Gastrocnemius medialis (tissue), 4 donors: Measurements from ENCODE around the gene ITPKB. TPM values are rescaled to one million over a fixed set of nuclear protein-coding genes. Genes with fewer than 3 reads are reported as not detected.
A peak's percentile ranks its signal among the peaks of the same experiment; 100 is the strongest.

Experiments used
- ATAC-seq, 2 donors: fragments of 150-250 bp; one replicate each; pipeline ENCODE4 v1.9.1; 2016
- DNase-seq, 2 donors: peaks; one replicate each; pipeline ENCODE4 v3.0.0-alpha.2; 2019
- H3K27ac ChIP-seq, 4 donors: fragments of 200-600 bp; sonication (generic); 1 replicate in 1 of 4; 2 replicates in 3 of 4; pipeline ENCODE4 v1.5.1; 2016 to 2018; ENCODE audit warnings: mild to moderate bottlenecking in 2 of 4, moderate library complexity in 1 of 4
- H3K27me3 ChIP-seq, 3 donors: fragments of 200-600 bp; sonication (generic) in 2 of 3; 1 replicate in 1 of 3; 2 replicates in 2 of 3; pipeline versions ENCODE4 v1.5.1 to v1.6.0; 2016 to 2019; ENCODE audit warnings: mild to moderate bottlenecking in 1 of 3, moderate library complexity in 1 of 3
- H3K36me3 ChIP-seq, 2 donors: fragments of 200-600 bp; sonication (generic) in 1 of 2; one replicate each; pipeline ENCODE4 v1.5.1; 2017 to 2018
- H3K4me1 ChIP-seq, 2 donors: fragments of 200-600 bp; sonication (generic) in 1 of 2; one replicate each; pipeline ENCODE4 v1.5.1; 2016 to 2017; ENCODE audit warnings: mild to moderate bottlenecking in 2 of 2
- H3K4me3 ChIP-seq, 4 donors: fragments of 200-600 bp; sonication (generic) in 3 of 4; 1 replicate in 1 of 4; 2 replicates in 3 of 4; pipeline ENCODE4 v1.5.1; 2016 to 2019; ENCODE audit warnings: mild to moderate bottlenecking in 2 of 4
- H3K9me3 ChIP-seq, 3 donors: fragments of 200-600 bp; sonication (generic) in 2 of 3; 1 replicate in 1 of 3; 2 replicates in 2 of 3; pipeline ENCODE4 v1.5.1; 2016 to 2019
- POLR2A ChIP-seq, 2 donors: fragments of 450-650 bp; IDR thresholded peaks; one replicate each; pipeline ENCODE4 v1.6.1; 2017; ENCODE audit warnings: antibody characterized with exemption in 2 of 2, mild to moderate bottlenecking in 2 of 2, moderate library complexity in 2 of 2
- in situ Hi-C, 4 donors: fragments of 200-750 bp; cut with MboI; loops; one replicate each; pipeline versions ENCODE4 v1.15.0 to v1.8.0; 2017; ENCODE audit warnings: low sequenced_read_pairs in 4 of 4
- intact Hi-C: fragments of 100-400 bp; cut with DNase I; formaldehyde crosslinking; loops from one replicate; pipeline ENCODE4 v1.15.1; 2023; ENCODE audit warnings: low total_unique reads
- total RNA-seq, 4 donors: library from RNA; depleted of rRNA; stranded (reverse); fragments of >200 nt; gene quantifications; one replicate each; pipeline versions ENCODE4 v1.1.0 to v1.2.3, GENCODE V29; 2016
- TF ChIP-seq, protein P1 (sequence below), 5 experiments: fragments of 450-650 bp in 3 of 5; fragments of 200-600 bp in 2 of 5; sonication (generic) in 2 of 5; IDR thresholded peaks in 4 of 5; conservative IDR thresholded peaks in 1 of 5; 1 replicate in 4 of 5; 2 replicates in 1 of 5; pipeline ENCODE4 v1.5.1; 2016 to 2019; ENCODE audit warnings: antibody characterized with exemption in 5 of 5, mild to moderate bottlenecking in 3 of 5, moderate library complexity in 3 of 5

ITPKB gene
- total RNA-seq, 4 donors from 2014 or later: 7.1 to 13.9 (median 7.8) TPM

DNA sequence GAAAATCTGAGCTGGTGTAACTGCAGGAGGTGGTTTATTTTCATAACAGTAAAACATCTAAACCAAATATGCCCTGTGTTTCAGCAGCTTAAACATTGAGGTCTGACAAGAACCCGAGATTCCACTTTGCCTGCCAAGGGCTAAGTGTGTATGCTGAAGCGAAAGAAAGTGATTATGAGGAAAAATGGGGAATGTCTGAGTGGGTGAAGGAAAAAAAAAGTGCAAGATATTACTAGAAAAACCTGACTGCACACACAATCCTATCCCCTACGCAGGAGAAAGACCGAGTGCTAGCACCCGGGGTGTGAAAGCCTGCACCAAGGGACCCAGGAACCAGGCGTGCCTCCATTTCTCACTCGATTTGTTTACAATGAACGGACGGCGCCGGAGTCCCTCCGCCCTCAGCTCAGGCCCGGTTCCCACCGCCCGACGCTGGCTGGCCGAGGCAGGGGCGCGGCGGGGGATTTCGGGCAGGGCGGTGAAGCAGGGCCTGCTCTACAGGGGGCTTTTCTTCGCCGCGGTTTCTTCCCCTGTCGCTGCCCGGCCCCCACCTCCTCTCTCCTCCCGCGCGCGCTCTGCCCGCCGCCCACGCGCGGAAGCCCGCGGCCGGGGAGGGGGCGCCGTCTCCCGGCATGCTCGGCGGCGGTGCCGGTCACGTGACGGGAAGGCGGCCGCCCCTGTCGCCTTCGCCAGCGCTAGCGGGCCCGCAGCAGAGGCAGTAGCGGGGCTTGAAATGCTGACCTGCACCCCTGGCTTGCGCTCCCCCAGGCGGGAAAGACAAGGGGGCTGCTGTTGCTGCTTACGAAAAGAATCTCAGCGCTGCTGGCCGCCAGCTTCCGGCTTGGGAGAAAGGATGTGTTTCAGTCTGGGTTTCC is 35.9 kb downstream of the ITPKB start:
- in situ Hi-C loops: no loop called here
- H3K4me1 ChIP-seq: peaks cover 33 to 51% of the 10 kb centered on the region in 2 donors

GRCh38 chr1:226702318-226702956 is 36.6 kb downstream of the ITPKB start:
- TF ChIP-seq, protein P1, sequence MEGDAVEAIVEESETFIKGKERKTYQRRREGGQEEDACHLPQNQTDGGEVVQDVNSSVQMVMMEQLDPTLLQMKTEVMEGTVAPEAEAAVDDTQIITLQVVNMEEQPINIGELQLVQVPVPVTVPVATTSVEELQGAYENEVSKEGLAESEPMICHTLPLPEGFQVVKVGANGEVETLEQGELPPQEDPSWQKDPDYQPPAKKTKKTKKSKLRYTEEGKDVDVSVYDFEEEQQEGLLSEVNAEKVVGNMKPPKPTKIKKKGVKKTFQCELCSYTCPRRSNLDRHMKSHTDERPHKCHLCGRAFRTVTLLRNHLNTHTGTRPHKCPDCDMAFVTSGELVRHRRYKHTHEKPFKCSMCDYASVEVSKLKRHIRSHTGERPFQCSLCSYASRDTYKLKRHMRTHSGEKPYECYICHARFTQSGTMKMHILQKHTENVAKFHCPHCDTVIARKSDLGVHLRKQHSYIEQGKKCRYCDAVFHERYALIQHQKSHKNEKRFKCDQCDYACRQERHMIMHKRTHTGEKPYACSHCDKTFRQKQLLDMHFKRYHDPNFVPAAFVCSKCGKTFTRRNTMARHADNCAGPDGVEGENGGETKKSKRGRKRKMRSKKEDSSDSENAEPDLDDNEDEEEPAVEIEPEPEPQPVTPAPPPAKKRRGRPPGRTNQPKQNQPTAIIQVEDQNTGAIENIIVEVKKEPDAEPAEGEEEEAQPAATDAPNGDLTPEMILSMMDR (IDR thresholded peaks at IDR 0.05 in 4 of 5, conservative IDR thresholded peaks at IDR 0.05 in 1 of 5): no peak
- peak in 1 of 2 donors; percentile 20 for TF ChIP-seq POLR2A (IDR thresholded peaks at IDR 0.05)
- intact Hi-C loops (loop anchor here (2.0 to 5.0 kb wide), 3 partner anchors 26 to 240 kb away; partner anchors contain the start of gene COQ8A), in situ Hi-C loops (no loop called here)
- ATAC-seq: peak; percentile 92 to 94
- Histone ChIP-seq H3K9me3 (no peaks in the 10 kb centered on the region), H3K27me3 (no peaks in the 10 kb centered on the region), H3K4me3 (peak overlapping the region; percentile 79 to 90 (median 84)), H3K4me1 (peaks cover 39 to 57% of the 10 kb centered on the region in 2 donors), H3K27ac (peak overlapping the region; percentile 96 to 99 (median 98)), H3K36me3 (no peaks in the 10 kb centered on the region)
- peak; percentile 67 to 85 for DNase-seq

More for the DNA sequence above, 35.9 kb downstream of the ITPKB start:
- DNase-seq: peak; percentile 57 to 65
- Histone ChIP-seq H3K27me3 (no peaks in the 10 kb centered on the region), H3K27ac (peak overlapping the region; percentile 96 to 99 (median 98)), H3K9me3 (no peaks in the 10 kb centered on the region), H3K36me3 (no peaks in the 10 kb centered on the region), H3K4me3 (peak overlapping the region; percentile 79 to 90 (median 84))
- intact Hi-C loops: loop anchor here (2.0 to 5.0 kb wide), 3 partner anchors 26 to 239 kb away; partner anchors contain the start of gene COQ8A
- TF ChIP-seq, protein P1 (IDR thresholded peaks at IDR 0.05 in 4 of 5, conservative IDR thresholded peaks at IDR 0.05 in 1 of 5): peak in 2 of 5 experiments; percentile 21 to 32
- TF ChIP-seq POLR2A (IDR thresholded peaks at IDR 0.05): peak; percentile 92 to 95
- peak; percentile 61 to 63 for ATAC-seq

GRCh38 chr1:226700861-226701260 is 38.2 kb downstream of the ITPKB start:
- Histone ChIP-seq H3K36me3 (no peaks in the 10 kb centered on the region), H3K4me3 (no peak overlapping the region), H3K27me3 (no peaks in the 10 kb centered on the region), H3K9me3 (no peaks in the 10 kb centered on the region), H3K27ac (peak overlapping the region; percentile 49 to 61 (median 57)), H3K4me1 (peaks cover 53 to 69% of the 10 kb centered on the region in 2 donors)
- TF ChIP-seq, protein P1 (IDR thresholded peaks at IDR 0.05 in 4 of 5, conservative IDR thresholded peaks at IDR 0.05 in 1 of 5): no peak
- no peak for TF ChIP-seq POLR2A (IDR thresholded peaks at IDR 0.05)
- in situ Hi-C loops: no loop called here
- intact Hi-C loops: loop anchor here (5.0 kb wide), 1 partner anchor 241 kb away; the partner anchor contains the start of gene COQ8A
- no peak for DNase-seq
- ATAC-seq: no peak

- peaks cover 59 to 67% of the 10 kb centered on the region in 2 donors for H3K4me1 ChIP-seq
- no peaks in the 10 kb centered on the region for H3K9me3 ChIP-seq
- H3K36me3 ChIP-seq: no peaks in the 10 kb centered on the region
- peak overlapping the region; percentile 60 to 74 (median 63) for H3K27ac ChIP-seq
- in situ Hi-C loops (no loop called here), intact Hi-C loops (no loop called here)
- no peak overlapping the region for H3K4me3 ChIP-seq
- no peak for TF ChIP-seq POLR2A (IDR thresholded peaks at IDR 0.05)
- TF ChIP-seq, protein P1 (IDR thresholded peaks at IDR 0.05 in 4 of 5, conservative IDR thresholded peaks at IDR 0.05 in 1 of 5): no peak
- ATAC-seq: no peak
- no peak for DNase-seq
- H3K27me3 ChIP-seq: no peaks in the 10 kb centered on the region
Measured at GRCh38 chr1:226699166-226699565, 39.9 kb downstream of the ITPKB start.
